ENCODE data around the gene SERPINA1.
"Not testable (repeated sequence)": the region's sequence is repeated elsewhere in the genome, so short reads cannot be mapped to it uniquely, and the experiment has no call there.

Gene SERPINA1

GRCh38 chr14:94388384-94389103 lies at the start of gene SERPINA1:
Gene SERPINA1 (minus strand): TSS chr14:94388602. CDS start chr14:94383237, 5,365 bp downstream.
- DNase-seq: no peak

- no peak for DNase-seq
Measured at GRCh38 chr14:94428610-94429009, 40.2 kb upstream of the SERPINA1 start.

GRCh38 chr14:94427016-94427613 lies 38.7 kb upstream of the SERPINA1 start:
- no peak for DNase-seq

- DNase-seq: no peak
Measured at GRCh38 chr14:94426526-94426925, 38.1 kb upstream of the SERPINA1 start.

GRCh38 chr14:94424371-94424770 lies 36.0 kb upstream of the SERPINA1 start:
- no peak for DNase-seq

GRCh38 chr14:94423453-94424056 lies 35.2 kb upstream of the SERPINA1 start:
- DNase-seq: peak; percentile 4

GRCh38 chr14:94421316-94421715 lies 32.9 kb upstream of the SERPINA1 start:
- DNase-seq: no peak

- DNase-seq: not testable (repeated sequence)
Measured at GRCh38 chr14:94417497-94418205, 29.2 kb upstream of the SERPINA1 start.

GRCh38 chr14:94412671-94413638 lies 24.6 kb upstream of the SERPINA1 start:
- no peak for DNase-seq

- no peak for DNase-seq
Measured at GRCh38 chr14:94411638-94412037, 23.2 kb upstream of the SERPINA1 start.

- not testable (repeated sequence) for DNase-seq
Measured at GRCh38 chr14:94409430-94409829, 21.0 kb upstream of the SERPINA1 start.

- no peak for DNase-seq
Measured at GRCh38 chr14:94408546-94409095, 20.2 kb upstream of the SERPINA1 start.

- no peak for DNase-seq
Measured at GRCh38 chr14:94407906-94408305, 19.5 kb upstream of the SERPINA1 start.

- DNase-seq: no peak
Measured at GRCh38 chr14:94406910-94407309, 18.5 kb upstream of the SERPINA1 start.

GRCh38 chr14:94405486-94405885 lies 17.1 kb upstream of the SERPINA1 start:
- no peak for DNase-seq

- DNase-seq: no peak
Measured at GRCh38 chr14:94404561-94404960, 16.2 kb upstream of the SERPINA1 start.

GRCh38 chr14:94403312-94403932 lies 15.0 kb upstream of the SERPINA1 start:
- DNase-seq: no peak

GRCh38 chr14:94401083-94401482 lies 12.7 kb upstream of the SERPINA1 start:
- no peak for DNase-seq

GRCh38 chr14:94400422-94400841 lies 12.0 kb upstream of the SERPINA1 start:
- DNase-seq: no peak

GRCh38 chr14:94398536-94398935 lies 10.1 kb upstream of the SERPINA1 start:
- DNase-seq: no peak

GRCh38 chr14:94398182-94398479 lies 9.7 kb upstream of the SERPINA1 start:
- DNase-seq: no peak
